ENCODE data around the gene LAMTOR2.

LAMTOR2 gene

GRCh38 chr1:156064615-156065014 is 10.0 kb downstream of the LAMTOR2 start:
- in situ Hi-C loops (cut with HindIII; ENCODE audit: low pct_ligation_motif_present, low sequenced_read_pairs), result no loop called here
- no peak for TF ChIP-seq CTCF (IDR thresholded peaks at IDR 0.05; ENCODE audit: low read depth, low read length, missing control alignments)
- Histone ChIP-seq H3K27me3 (replicated peaks) (no peaks in the 10 kb centered on the region), H3K27ac (no peak overlapping the region), H3K4me3 (ENCODE audit: low read depth, low read length) (no peak overlapping the region), H3K36me3 (replicated peaks) (no peaks in the 10 kb centered on the region)
- no peak for DNase-seq

DNA sequence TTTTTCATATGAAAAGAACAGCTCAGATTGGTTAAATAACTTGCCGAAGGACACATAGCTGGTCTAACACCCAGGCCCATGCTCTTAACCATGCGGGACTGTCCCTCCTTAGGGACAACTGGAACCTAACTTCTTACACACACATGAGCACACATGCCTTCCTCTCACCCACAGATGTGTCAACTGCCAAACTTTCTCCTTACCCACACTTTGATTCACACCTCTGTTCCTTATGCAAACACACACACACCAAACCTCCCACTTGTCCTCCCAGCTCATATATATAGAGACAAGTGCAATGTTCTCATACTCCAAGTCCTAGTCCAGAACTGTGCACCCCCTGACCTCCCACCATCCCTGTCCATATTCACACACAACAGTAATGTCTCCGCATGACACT is 10.6 kb downstream of the LAMTOR2 start:
- Histone ChIP-seq H3K36me3 (replicated peaks) (no peaks in the 10 kb centered on the region), H3K27ac (no peak overlapping the region), H3K4me3 (ENCODE audit: low read depth, low read length) (no peak overlapping the region), H3K27me3 (replicated peaks) (no peaks in the 10 kb centered on the region)
- in situ Hi-C loops (cut with HindIII; ENCODE audit: low pct_ligation_motif_present, low sequenced_read_pairs), result no loop called here
- no peak for DNase-seq
- no peak for TF ChIP-seq CTCF (IDR thresholded peaks at IDR 0.05; ENCODE audit: low read depth, low read length, missing control alignments)

GRCh38 chr1:156065871-156066270 is 11.3 kb downstream of the LAMTOR2 start:
- in situ Hi-C loops (cut with HindIII; ENCODE audit: low pct_ligation_motif_present, low sequenced_read_pairs), result no loop called here
- DNase-seq, result no peak
- Histone ChIP-seq H3K4me3 (ENCODE audit: low read depth, low read length) (no peak overlapping the region), H3K27me3 (replicated peaks) (no peaks in the 10 kb centered on the region), H3K36me3 (replicated peaks) (no peaks in the 10 kb centered on the region), H3K27ac (no peak overlapping the region)
- no peak for TF ChIP-seq CTCF (IDR thresholded peaks at IDR 0.05; ENCODE audit: low read depth, low read length, missing control alignments)

DNA sequence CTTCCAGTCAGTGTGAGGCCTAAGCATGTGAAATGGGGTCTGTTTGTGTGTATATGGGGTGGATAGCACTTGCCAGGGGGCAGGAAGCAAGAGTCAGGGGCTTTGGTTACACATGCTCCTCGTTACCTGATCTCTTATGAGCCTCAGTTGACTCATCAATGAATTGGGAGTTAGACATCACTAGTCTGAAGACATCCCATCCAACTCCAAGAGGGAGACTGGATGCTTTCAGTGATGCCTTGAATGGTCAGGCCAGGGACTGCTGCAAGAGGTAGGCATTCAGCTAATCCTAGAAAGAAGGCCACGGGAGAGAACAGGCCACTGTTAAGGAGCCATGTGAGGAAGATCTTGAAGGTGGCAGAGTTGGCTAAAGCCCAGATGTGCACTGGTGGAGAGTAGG is 12.7 kb downstream of the LAMTOR2 start:
- DNase-seq, result no peak
- H3K36me3 ChIP-seq (replicated peaks), result no peaks in the 10 kb centered on the region
- in situ Hi-C loops (cut with HindIII; ENCODE audit: low pct_ligation_motif_present, low sequenced_read_pairs), result no loop called here
- H3K4me3 ChIP-seq (ENCODE audit: low read depth, low read length), result no peak overlapping the region
- no peaks in the 10 kb centered on the region for H3K27me3 ChIP-seq (replicated peaks)
- no peak for TF ChIP-seq CTCF (IDR thresholded peaks at IDR 0.05; ENCODE audit: low read depth, low read length, missing control alignments)
- no peak overlapping the region for H3K27ac ChIP-seq

- no peak overlapping the region for H3K4me3 ChIP-seq (ENCODE audit: low read depth, low read length)
- no peak for DNase-seq
- H3K27me3 ChIP-seq (replicated peaks), result no peaks in the 10 kb centered on the region
- no peaks in the 10 kb centered on the region for H3K36me3 ChIP-seq (replicated peaks)
- H3K27ac ChIP-seq, result no peak overlapping the region
- in situ Hi-C loops (cut with HindIII; ENCODE audit: low pct_ligation_motif_present, low sequenced_read_pairs), result no loop called here
- TF ChIP-seq CTCF (IDR thresholded peaks at IDR 0.05; ENCODE audit: low read depth, low read length, missing control alignments), result no peak
Observed at GRCh38 chr1:156069490-156070455, 15.2 kb downstream of the LAMTOR2 start.
